Stimulated activated CD8-positive, alpha-beta memory T cell treated with anti-CD3 and anti-CD28 coated beads, Interleukin-7, amount 100 ng/mL, for 1 hour (primary cell): ENCODE measurements around the gene PAEP.
"Not testable (repeated sequence)": the region's sequence is repeated elsewhere in the genome, so short reads cannot be mapped to it uniquely, and the experiment has no call there.

Experiments
- DNase-seq, 2 donors: peaks; one replicate each; pipeline ENCODE4 v3.0.0-alpha.2; 2020; ENCODE audit warnings: low read depth in 2 of 2

The PAEP gene

DNA sequence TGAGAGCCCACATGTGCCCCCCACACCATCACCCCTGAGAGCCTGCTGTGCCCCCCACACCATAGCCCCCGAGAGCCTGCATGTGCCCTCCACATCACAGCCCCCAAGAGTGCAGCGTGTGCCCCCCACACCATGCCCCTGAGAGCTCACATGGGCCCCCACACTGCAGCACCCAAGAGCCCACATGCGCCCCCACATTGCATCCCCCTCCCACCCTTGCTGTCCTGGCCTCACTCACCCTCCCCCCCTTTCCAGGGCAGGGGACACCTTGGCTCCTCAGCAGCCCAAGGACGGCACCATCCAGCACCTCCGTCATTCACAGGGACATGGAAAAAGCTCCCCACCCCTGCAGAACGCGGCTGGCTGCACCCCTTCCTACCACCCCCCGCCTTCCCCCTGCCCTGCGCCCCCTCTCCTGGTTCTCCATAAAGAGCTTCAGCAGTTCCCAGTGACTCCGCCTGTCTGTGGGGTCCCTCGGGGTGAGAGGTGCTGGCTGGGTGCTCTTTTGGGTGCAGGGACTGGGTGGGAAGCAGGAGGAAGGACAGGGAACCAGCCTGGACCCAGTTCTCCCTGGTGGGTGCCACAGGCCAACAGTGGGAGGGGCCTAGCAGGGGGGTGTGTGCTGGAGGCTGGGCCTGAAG is 35.3 kb upstream of the PAEP start:
- no peak for DNase-seq

- no peak for DNase-seq
These were observed 34.6 kb upstream of the PAEP start for GRCh38 chr9:135526730-135527571.

- DNase-seq: not testable (repeated sequence)
These were observed 32.6 kb upstream of the PAEP start for GRCh38 chr9:135528842-135529435.

DNA sequence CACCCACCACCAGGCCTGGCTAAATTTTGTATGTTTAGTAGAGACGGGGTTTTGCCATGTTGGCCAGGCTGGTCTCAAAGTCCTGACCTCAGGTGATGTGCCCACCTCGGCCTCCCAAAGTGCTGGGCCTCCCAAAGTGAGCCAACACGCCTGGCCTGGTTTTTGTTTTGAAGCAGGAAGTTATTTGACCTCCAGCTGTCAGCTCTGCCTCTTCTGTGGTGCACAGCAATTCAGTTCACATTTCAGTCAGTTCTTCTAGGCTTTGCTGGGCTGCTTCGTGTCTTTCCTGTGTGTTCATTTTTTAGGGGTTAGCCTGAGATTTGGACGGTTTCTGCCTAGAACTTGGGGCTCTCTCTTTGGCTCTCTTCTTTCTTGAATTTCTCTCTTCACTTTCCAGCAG is 31.4 kb upstream of the PAEP start:
- DNase-seq: no peak

GRCh38 chr9:135531096-135531495 is 30.5 kb upstream of the PAEP start:
- DNase-seq: no peak

DNA sequence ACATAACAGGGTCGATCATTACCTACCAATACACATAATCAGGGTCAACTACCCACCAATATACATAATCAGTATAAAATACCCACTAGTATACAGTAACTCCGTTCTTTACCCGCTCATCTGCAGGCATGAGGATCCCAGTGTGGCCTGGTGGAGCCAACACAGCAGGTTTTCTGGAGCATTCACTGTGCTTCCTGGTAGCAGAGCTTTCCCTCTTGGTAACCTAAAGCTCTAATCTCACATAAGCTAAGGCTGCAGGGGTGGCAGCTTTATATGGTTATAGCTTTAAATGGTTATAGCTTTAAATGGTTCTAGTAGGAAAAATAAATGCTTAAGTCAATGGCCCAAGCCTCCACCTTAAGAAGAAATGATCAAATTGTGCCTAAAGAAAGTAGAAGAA is 28.4 kb upstream of the PAEP start:
- no peak for DNase-seq

GRCh38 chr9:135533674-135534073 is 27.9 kb upstream of the PAEP start:
- DNase-seq: no peak

DNA sequence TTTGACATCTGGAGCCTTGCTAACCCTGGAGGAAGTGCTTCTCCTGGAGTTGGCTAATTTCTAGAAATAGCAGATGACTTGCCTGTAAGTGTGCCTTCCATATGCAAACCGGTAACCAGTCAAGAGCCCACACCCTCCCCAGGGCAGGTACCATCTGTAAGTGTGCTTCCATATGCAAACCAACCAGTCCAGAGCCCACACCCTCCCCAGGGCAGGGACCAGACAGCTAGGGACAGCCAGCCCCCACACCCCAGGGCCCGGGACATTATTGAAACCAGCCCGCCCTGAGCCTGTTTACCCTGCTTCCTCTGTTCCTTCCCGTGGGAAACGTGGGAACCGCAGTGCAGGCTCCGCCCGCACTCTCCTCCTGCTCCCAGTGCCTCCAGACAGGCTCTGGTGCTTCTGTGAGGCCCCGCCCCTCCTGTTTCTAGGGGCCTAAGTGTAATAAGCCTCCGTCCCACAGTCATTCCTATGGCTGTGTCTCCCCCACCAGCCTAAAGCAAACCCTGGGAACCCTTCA is 27.3 kb upstream of the PAEP start:
- DNase-seq: not testable (repeated sequence)

DNA sequence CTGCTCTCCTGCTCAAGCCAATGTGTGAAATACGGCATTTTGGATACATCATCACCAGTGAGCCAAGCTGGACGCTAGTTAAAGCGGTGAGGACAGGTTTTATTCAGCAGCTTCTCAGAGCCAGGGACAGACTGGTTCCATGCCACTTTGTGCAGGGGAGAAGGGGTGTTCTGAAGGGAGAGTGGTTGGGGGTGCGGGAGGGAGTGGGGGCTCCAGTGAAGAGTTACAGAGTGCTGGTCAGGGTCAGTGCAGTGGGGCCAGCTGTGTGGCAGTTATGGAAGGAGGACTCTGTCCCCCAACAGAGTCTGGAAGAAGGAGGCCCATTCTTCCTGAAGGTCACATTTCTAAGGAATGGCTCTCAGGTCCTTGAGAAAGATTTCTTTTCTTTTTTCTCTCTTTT is 26.7 kb upstream of the PAEP start:
- DNase-seq: not testable (repeated sequence)

DNA sequence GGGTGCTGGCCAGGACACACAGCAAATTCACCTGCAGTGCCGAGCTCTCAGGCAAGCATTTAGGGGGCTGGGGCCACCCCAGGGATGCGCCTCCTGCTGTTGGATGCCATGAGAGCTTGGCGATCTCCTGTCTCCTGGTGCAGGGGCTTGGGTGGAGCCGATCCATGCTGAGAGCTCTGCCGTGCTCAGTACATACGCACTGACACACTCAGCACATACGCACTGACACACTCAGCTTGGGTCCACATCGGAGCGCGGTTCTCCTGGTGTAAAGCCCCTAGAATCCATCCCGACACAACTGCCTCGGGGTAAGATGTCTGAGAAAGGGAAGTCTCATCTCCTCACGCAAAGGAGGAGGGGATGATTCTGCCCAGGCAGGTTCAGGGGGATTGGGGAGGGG is 25.9 kb upstream of the PAEP start:
- not testable (repeated sequence) for DNase-seq

GRCh38 chr9:135536216-135536615 is 25.3 kb upstream of the PAEP start:
- no peak for DNase-seq

GRCh38 chr9:135543262-135543894 is 18.2 kb upstream of the PAEP start:
- not testable (repeated sequence) for DNase-seq

DNA sequence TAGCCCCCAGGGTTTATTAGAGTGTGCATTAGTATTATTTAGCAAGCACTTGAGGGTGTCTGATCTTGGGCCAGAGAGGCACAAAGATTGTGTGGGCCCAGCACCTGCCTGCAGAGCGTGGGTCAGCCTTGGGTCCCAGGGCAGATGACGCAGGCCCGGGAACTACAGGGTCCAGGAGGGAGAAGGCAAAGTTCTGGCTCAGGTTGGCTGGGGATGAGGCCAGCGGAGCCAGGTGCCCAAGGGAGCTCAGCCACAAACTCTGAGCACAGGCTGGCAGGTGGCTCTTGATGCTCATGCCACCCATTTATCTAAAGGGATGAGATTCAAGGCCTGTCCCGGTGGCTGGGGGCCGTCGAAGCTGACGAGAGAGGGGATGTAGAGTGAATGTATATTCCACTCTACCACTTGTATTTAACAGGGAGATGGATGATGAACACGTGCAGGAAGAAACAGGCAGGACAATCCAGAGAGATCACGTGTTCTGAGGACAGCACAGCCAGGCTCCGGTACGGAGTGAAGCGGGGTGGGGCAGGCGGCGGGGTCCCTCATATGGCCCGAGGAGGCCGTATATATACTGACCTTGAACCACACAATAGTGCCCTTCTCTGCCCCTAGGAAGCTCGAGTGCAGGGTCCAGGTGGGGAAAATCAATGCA is 16.4 kb upstream of the PAEP start:
- DNase-seq: no peak

- DNase-seq: not testable (repeated sequence)
These were observed 15.8 kb upstream of the PAEP start, which contains the start of gene OBP2A for GRCh38 chr9:135545646-135546176. Gene OBP2A, plus strand, starts transcription at chr9:135546126. Its CDS starts 55 bp downstream, at chr9:135546181.

- DNase-seq: not testable (repeated sequence)
These were observed 14.6 kb upstream of the PAEP start for GRCh38 chr9:135546792-135547617.

DNA sequence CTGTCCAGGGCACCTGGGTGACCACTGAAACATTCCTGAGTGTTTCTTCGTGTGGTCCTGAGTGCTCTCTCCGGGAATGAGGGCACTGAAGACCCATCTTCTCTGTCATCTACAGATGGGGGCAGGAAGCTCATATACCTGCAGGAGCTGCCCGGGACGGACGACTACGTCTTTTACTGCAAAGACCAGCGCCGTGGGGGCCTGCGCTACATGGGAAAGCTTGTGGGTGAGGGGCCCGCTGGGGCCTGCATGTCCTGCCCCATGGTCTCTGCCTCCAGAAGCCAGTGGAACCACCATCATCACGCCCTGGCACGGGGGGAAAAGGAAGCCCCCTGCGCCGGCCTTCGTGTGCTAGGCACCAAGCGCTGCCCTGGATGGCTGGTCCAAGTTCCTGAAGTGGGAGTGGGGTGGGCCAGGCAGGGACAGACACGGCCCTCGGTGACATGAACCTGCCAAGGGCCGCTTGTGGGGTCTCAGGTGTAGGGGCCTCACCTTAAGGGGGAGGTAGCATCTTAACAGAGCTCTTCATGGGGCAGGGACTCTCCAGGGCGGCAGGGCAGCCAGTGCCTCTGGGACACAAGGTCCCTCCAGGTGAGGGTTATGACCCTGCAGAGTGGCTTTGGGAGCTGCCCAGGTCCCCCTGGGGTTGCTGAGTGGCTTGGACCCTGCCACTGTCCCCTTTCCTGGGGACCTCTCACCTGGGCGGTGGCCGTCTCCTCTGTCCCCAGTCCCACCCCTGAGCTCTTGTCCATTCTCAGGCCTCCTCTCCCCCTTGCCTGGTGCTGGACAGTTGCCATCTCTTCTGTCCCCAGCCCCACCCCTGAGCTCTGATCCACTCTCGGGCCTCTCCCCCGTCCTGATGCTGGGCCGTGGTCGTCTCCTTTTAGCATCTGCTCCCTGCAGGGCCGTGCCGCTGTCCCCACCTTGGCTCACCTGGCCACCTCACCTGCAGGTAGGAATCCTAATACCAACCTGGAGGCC is 13.5 kb upstream of the PAEP start:
- DNase-seq: no peak

GRCh38 chr9:135549478-135550343 is 11.8 kb upstream of the PAEP start:
- not testable (repeated sequence) for DNase-seq

DNA sequence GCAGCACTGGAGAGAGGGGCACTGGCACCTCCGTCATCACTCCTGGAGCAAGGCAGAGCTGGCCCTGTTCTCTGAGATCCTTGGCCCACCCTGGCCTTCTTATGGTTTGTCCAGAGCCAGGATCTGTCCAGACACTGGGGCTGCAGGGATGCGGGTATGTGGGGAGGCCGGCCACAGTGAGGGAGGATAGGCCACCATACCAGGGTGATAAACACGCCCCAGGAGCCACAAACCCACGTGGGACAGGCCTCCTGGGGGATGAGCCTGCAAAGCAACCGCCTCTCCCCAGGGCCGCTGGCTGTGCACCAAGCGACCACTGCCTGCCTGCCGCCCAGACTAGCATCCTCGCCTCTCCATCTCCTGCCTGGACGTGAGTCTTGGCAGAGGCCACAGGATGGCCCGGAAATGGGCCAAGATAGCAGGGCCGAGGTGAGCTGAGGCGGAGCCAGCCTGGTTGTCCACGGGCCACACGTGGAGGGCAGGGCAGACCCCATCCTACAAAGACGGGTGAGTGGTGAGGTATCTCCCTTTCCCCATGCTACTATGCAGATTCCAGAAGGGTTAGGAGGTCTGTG is 11.1 kb upstream of the PAEP start:
- no peak for DNase-seq
